Measurements from ENCODE around the gene PROSER3.

- TF ChIP-seq, protein P1, sequence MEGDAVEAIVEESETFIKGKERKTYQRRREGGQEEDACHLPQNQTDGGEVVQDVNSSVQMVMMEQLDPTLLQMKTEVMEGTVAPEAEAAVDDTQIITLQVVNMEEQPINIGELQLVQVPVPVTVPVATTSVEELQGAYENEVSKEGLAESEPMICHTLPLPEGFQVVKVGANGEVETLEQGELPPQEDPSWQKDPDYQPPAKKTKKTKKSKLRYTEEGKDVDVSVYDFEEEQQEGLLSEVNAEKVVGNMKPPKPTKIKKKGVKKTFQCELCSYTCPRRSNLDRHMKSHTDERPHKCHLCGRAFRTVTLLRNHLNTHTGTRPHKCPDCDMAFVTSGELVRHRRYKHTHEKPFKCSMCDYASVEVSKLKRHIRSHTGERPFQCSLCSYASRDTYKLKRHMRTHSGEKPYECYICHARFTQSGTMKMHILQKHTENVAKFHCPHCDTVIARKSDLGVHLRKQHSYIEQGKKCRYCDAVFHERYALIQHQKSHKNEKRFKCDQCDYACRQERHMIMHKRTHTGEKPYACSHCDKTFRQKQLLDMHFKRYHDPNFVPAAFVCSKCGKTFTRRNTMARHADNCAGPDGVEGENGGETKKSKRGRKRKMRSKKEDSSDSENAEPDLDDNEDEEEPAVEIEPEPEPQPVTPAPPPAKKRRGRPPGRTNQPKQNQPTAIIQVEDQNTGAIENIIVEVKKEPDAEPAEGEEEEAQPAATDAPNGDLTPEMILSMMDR (IDR thresholded peaks at IDR 0.05; ENCODE audit: poor library complexity) = no peak
- TF ChIP-seq EZH2 (IDR thresholded peaks at IDR 0.05; ENCODE audit: borderline replicate concordance) (no peak), EZH2phosphoT487 (IDR thresholded peaks at IDR 0.05; ENCODE audit: low read depth, severe bottlenecking, unreplicated experiment) (no peak)
Observed at GRCh38 chr19:35715355-35715809, 42.6 kb upstream of the PROSER3 start.
